Measurements from ENCODE around the gene AGTPBP1.

AGTPBP1 gene

DNA sequence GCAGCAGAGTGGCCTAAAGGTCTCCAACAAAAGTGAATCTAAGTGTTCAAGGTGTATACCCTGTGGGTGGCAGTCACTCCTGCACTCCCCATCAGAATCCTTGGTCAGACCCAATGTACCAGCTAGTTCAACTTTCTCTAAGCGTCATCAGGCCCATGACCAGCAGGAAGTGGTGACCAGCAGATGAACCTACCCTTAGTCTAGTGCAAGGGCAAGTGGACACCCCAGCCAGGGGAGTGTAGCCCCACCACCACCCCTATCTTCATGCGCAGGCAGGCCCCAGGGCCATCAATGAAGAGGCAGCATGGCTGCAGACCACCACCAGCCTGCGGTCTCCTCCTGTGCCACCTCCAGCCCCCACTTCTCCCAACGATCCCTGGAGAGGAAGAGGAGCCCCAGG lies 213.1 kb downstream of the AGTPBP1 start:
- no peak for DNase-seq

GRCh38 chr9:85528142-85528541 lies 213.6 kb downstream of the AGTPBP1 start:
- no peak for DNase-seq

- DNase-seq, result no peak
Measured at GRCh38 chr9:85527331-85528020, 214.3 kb downstream of the AGTPBP1 start.

DNA sequence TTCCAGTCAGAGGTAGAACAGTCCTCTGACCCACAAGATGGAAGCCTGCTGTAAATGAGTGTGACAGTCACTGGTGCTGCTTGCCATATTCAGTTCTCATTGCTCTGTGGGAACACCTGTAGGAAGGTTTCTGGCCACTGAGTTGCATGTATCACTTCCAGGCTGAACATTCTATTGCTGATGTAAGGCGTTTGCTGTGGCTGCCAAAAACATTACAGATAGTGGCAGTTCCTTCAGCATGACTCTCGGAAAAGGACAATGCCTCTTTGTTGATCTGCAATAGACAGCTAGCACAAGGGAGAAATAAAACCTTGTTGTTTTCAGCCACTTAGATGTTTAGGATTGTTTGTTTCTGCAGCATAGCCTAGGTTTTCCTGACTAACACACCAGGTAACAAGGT lies 217.2 kb downstream of the AGTPBP1 start:
- DNase-seq, result no peak

- no peak for DNase-seq
Measured at GRCh38 chr9:85523202-85523601, 218.6 kb downstream of the AGTPBP1 start.

DNA sequence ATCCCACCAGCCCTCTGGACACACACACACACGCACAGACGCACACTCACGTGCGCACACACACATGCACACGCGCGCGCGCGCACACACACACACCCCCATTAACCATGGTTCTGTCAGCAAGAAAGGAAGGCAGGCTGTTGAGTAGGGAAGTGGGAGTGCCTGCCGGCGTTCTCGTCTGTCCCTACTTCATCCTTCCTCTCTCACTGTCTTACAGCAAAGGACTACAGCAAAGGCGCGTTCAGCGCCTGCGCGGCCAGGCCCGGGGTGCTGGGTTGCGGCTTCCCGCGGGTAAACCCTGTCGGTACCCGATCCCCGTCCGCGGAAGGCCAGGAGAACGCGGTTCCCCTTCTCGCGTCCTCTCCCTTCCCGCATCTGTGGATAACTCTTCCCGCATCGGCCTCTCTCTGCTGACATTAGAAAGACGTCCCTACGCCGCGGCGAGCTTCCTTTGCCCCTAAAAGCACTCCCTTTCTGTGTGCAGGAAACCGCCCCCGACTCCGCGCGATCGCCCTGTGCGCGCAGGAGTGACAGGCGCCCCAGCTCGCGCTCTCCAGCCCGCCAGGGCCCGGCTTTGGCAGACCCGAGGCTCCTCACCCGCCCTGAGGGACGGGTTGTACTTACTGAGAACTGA lies 219.2 kb downstream of the AGTPBP1 start:
- DNase-seq, result no peak

DNA sequence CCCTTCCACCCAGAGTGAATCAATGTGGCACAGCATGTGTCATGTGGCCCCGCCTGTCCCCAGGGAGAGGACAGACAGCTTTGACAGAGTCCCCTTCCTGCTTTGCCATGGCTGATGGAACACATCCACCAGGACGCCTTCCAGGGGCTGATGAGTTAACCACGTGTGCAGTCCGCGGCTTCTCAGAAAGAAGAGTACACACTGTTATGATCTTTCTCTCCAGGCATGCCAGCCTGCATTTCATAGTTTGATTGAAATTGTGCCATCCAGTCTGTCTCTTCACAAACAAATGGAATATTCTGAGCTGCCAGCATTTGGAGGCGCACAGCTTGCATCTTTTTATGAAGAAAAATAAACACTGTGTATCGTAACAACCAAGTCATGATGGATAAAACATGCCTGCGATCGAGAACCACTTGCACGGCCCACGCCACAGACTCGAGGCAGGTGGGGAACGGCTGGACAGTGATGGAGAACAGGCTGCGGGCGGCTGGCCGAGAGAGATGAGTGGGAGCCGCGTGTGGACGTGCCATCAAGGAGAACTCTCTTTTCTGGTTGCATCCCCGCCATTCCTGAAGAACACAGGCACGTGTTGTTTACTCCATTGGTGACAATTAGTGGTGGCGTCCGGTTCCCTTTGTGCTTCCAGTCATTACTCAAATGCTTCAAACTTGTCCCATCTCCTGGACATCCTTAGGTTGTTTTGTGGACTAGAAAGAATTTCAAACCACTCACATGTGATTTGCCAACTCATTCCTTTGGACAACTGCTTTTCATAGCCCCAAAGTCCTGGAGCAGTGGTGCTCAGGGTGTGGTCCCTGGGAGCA lies 220.2 kb downstream of the AGTPBP1 start:
- no peak for DNase-seq

GRCh38 chr9:85516976-85517637 lies 224.6 kb downstream of the AGTPBP1 start:
- no peak for DNase-seq

DNA sequence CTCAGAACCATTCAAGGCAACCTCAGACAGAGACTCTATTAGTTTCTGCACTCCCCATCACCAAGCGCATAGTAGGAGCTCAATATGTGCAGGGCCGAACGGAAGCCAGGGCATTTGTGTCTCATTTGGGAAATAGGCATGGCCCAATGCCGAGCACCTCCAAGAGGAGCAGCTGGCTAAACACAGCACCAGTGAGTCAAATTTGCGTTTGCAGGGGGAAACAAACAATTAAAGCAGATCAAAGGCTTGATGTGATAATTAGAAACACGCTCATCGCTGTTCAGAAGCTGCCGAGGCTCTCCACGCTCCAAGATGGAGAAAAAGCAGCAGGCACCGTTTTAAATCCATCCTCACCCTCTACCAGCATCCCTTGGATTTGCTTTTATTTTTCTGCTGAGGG lies 225.3 kb downstream of the AGTPBP1 start:
- DNase-seq, result peak; percentile 22

- DNase-seq, result no peak
Measured at GRCh38 chr9:85515021-85515420, 226.7 kb downstream of the AGTPBP1 start.

- DNase-seq, result no peak
Measured at GRCh38 chr9:85514256-85514655, 227.5 kb downstream of the AGTPBP1 start.

- no peak for DNase-seq
Measured at GRCh38 chr9:85511746-85512145, 230.0 kb downstream of the AGTPBP1 start.

GRCh38 chr9:85510830-85511504 lies 230.8 kb downstream of the AGTPBP1 start:
- DNase-seq, result no peak

- DNase-seq, result no peak
Measured at GRCh38 chr9:85508616-85509015, 233.1 kb downstream of the AGTPBP1 start.

DNA sequence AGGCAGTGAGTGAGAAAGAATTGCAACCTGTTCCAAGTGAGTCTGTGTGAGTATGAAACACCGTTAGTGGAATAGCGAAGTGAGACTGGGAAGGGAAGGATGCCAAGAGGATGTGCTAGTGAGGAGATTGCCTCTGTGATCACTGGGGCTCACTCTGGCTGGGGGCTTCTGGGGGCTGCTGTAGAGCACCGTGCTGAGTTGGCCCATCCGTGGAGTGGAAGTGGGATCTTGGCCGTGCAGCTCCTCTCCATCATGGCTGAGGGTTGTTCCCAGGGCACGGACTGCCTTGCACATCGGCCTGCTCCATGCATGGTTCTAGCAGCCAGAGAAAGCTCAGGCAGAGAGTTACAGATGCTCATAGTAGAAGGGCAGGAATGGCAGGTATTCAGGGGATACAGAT lies 236.1 kb downstream of the AGTPBP1 start:
- no peak for DNase-seq

- no peak for DNase-seq
Measured at GRCh38 chr9:85502815-85503655, 238.7 kb downstream of the AGTPBP1 start.

- DNase-seq, result no peak
Measured at GRCh38 chr9:85501882-85502281, 239.9 kb downstream of the AGTPBP1 start.

- DNase-seq, result no peak
Measured at GRCh38 chr9:85501456-85501855, 240.3 kb downstream of the AGTPBP1 start.

Data from SHP77 treated with DMSO at 0.1 percent for 48 hours (cell line).